NCI-H524 (cell line): Measurements from ENCODE around the gene CAMKMT.
"Not testable (repeated sequence)": the region's sequence is repeated elsewhere in the genome, so short reads cannot be mapped to it uniquely, and the experiment has no call there.

Experiments
- DNase-seq, 2 experiments: peaks; one replicate each; lab custom pipeline; 2025; lab: John Stamatoyannopoulos, UW

Gene CAMKMT

GRCh38 chr2:44550561-44550960, 188.8 kb downstream of the CAMKMT start:
- no peak for DNase-seq

DNA sequence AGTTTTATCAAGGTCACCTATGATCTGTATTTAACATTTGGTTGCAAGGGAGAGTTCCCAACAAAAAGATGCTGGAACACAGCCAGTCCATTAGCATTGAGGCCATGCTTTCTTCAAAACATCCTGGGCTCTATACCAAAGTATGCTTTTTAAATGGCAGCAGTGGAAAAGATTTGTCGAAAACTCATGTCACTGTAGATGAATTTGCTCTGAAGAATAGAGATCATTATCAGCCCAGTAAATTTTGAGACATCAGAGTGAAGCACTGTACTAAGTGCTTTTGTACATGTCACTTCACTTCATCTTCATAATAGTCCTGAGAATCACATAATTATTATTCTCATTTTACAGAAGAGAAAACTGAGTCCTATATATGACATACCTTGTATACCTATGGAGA, 189.8 kb downstream of the CAMKMT start:
- DNase-seq, result no peak

DNA sequence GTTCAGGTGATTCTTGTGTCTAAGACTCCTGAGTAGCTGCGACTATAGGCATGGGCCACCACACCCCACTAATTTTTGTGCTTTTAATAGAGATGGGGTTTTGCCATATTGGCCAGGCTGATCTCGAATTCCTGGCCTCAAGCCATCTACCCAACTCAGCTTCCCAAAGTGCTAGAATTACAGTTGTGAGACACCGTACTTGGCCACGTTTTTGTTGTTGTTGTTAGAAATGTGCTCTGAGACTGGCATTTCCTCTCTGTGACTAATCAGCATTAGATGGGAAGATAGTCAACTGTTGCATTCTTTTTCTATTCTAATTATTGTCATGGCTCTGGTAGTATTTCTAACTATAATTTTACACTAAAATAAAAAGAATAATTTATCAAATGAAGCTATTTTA, 191.7 kb downstream of the CAMKMT start:
- DNase-seq, result no peak

GRCh38 chr2:44555700-44556099, 194.0 kb downstream of the CAMKMT start:
- no peak for DNase-seq

DNA sequence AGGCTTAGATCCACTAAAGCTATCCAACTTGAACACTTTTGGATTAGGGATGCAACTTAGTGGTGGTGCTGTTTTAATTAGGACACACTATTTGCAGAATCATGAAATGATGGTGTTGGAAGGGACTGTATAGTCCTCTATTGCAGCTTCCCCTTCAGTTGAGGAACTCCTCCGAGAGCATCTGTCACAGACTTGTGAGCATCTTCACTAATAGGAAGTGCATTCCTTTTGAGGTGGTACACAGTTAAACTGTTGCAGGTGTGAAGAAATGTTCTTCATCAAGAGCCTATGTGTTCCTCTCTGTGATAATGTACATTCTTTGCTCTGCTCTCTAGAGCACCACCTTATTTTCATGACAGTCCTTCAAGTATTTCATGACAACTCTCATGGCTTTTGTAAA, 197.4 kb downstream of the CAMKMT start:
- DNase-seq, result peak; percentile 6 to 37

DNA sequence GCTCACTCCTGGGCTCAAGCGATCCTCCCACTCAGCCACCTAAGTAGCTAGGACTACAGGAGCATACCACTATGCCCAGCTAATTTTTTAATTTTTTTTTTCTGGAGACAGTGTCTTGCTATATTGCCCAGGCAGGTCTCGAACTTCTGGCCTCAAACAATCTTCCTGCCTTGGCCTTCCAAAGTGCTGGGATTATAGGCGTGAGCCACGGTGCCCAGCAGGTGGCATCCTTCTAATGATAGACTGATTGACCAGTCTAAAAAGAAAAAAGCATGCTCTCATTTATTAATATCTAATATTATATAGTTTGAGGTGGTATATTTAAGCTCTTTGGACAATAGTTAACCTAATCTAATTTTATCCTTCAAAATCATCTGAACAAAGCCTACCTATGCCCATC, 198.6 kb downstream of the CAMKMT start:
- DNase-seq, result peak in 1 of 2 experiments; percentile 30

GRCh38 chr2:44560941-44561340, 199.2 kb downstream of the CAMKMT start:
- DNase-seq, result no peak

- DNase-seq, result no peak
Measured at GRCh38 chr2:44562737-44563136, 201.0 kb downstream of the CAMKMT start.

DNA sequence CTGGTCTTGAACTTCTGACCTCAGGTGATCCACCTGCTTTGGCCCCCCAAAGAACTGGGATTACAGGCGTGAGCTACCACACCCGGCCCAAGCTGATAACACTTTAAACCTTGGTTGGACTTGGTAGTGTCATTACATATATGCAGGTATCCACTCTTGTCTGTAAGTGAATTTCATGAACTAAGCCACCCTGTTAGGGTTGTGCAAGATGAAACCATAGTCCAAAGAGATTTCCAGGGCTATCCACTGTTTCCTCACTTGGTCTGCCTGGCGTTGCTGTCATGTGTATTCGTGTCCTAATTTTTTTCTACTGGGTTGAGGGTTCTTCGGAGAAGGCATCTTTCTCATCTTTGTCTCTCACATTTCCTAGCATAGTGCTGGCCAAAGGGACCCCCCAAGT, 203.0 kb downstream of the CAMKMT start:
- no peak for DNase-seq

DNA sequence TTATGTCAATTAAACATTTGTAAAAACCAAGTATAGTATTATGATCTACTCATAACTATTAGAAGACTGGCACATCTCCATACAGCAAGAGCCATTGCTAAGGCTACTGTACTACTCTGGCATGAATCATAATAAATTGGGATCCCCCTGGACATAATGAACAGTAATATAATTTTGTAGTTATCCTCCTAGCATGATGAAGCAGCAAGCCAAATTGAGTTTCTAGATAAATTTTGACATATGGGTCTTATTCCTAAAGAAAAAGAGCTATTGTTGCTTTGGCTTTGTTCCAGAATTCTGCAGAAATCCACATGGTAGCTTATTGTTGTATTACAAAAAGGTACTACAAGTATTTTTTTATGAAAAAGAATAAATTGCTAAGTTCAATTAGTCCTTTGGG, 204.3 kb downstream of the CAMKMT start:
- no peak for DNase-seq

- no peak for DNase-seq
Measured at GRCh38 chr2:44569491-44569890, 207.7 kb downstream of the CAMKMT start.

- no peak for DNase-seq
Measured at GRCh38 chr2:44570271-44570670, 208.5 kb downstream of the CAMKMT start.

DNA sequence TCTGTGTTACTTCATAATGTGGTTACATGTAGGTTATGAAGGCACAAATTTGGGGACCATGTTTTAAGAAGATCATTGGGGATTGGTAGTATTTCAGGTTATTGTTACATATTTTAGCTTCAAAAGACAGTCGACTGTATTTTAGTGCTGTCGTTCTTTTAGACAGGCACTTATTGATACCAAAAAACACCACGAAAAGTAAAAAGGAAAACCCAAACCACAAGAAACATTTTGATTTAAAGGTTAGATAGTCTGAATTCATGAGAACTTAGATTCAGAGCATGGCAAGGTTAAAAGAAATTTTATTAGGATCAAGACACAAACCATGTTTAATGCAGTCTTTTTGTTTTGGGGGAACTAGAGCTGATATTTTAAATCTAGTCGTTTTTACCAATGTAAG, 209.0 kb downstream of the CAMKMT start:
- DNase-seq, result no peak

DNA sequence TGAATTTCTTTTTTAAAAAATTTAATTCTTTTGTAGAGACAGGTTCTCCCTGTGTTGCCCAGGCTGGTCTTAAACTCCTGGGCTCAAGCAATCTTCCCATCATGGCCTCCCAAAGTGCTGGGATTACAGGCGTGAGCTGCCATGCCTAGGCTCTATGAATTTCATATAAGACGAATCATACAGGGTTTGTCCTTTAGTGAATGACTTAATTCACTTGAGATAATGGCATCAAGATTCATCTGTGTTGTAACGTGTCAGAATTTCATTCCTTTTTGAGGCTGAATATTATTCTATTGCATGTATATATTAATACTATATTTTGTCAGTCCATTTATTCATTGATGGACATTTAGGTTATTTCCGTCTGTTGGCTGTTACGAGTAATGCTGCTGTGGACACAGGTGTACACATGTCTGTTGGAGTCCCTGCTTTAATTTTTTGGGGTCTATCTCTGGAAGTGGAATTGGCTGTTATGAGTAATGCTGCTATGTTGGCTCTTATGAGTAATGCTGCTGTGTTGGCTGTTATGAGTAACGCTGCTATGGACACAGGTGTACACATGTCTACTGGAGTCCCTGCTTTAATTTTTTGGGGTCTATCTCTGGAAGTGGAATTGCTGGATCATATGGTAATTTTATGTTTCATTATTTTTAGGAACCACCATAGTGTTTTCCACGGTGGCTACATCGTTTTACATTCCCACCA, 210.6 kb downstream of the CAMKMT start:
- no peak for DNase-seq

- DNase-seq, result no peak
Measured at GRCh38 chr2:44573996-44574395, 212.2 kb downstream of the CAMKMT start.

DNA sequence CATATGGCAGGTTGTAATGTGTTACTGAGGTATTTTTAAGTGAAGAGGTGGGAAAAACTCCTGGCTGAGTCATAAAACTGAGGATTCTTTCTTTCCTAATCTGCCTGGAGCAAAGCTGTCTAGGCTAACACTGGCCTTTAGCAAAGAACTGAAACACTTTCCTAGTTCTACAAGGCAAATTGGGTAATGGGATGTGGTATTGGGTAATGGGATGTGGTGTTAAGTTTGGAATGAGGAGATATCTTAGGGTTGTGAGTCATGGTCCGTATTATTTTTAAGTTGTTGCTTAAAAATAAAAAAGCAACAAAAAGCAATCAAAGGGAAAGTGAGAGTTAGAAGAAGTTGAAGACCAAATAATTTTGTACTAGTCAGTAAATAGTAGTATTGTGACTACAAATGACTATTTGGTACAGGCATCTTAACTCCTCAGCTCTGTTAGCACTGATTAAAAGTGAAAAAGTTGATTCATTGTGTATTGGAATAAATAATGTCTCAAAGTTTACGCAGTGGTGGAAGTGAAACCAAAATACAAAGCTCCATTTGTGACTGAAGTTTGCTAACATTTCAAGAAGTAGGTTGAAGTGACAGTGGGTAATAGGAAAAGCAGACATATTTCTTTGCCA, 216.8 kb downstream of the CAMKMT start:
- DNase-seq, result no peak

GRCh38 chr2:44579115-44579836, 217.5 kb downstream of the CAMKMT start:
- no peak for DNase-seq

GRCh38 chr2:44579837-44580230, 218.1 kb downstream of the CAMKMT start:
- no peak for DNase-seq

DNA sequence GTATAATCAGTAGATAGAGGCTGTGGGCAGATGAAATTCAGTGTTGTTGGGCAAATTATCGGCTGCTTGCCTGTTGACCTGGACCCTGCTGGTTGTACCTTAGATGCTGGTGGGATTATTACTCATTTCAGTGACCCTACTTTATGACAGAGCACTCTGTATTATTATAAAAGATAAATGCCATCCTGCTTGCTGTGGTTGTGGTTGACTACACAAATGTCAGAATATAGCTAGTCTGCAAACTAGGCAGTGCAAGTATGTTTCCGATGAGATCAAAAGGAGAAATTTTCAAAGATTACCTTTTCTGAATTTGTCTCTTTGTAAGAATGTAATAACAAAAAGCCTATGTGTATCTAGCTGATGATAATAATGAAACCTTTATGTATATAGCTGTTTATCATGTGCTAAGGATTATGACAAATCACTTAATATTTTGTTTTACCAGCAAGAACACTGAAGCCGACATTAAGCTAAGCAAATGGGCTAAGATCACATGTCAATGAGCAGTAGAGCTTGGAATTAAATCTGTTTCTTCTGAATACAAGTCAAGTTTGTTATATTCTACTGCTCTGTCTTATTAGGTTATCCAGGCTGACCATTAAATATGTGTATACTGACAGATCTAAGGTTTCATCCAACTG, 219.2 kb downstream of the CAMKMT start:
- DNase-seq, result no peak

DNA sequence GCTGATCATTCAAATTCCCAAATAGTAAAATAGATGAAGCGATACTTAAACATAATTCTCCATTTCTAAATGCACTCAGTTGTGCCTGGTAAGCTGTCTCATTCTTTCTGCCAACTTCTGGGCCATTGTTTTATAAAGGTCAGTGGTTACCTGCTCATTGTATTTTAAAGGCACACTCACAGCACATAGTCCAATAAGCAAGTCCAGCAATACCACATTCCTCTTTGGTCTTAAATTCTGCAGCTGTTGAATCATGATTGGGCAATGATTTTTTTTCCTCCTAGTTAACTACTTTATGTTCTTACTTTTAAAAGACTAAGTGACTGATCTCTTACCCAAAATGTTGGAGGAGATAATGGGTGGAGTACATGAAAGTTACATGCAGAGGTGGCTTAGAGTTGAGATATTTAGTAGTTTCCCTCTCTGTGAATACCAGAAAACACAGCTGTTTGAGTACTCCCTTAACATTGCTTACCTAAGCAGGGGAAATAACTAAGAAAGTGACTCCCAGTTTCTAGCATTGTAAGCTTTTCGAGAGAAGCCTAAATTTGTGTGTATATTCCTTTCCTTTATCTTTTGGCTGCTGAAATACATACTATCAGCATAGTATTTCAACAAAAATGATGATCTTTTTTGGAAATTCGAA, 220.7 kb downstream of the CAMKMT start:
- no peak for DNase-seq

DNA sequence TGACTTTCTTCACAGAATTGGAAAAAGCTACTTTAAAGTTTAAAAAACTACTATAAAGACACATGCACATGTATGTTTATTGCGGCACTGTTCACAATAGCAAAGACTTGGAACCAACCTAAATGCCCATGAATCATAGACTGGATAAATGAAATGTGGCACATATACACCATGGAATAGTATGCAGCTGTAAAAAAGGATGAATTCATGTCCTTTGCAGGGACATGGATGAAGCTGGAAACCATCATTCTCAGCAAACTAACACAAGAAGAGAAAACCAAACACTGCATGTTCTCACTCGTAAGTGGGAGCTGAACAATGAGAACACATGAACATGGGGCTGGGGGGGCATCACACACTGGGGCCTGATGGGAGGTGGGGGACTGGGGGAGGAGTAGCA, 233.9 kb downstream of the CAMKMT start:
- DNase-seq, result not testable (repeated sequence)
